MM.1S (cell line): ENCODE measurements around the gene CDK5.

ENCODE experiments used
- CTCF ChIP-seq: fragments of 300-600 bp; sonication (generic); IDR thresholded peaks from 2 replicates; pipeline ENCODE4 v1.5.1; 2016; ENCODE audit warnings: antibody characterized with exemption, low read length, mixed read lengths
- EZH2 ChIP-seq: fragments of 300-600 bp; sonication (generic); optimal IDR thresholded peaks from 2 replicates; pipeline ENCODE3; 2017; ENCODE audit warnings: low read depth, mild to moderate bottlenecking, antibody characterized with exemption, low read length, mixed read lengths
- EZH2phosphoT487 ChIP-seq: fragments of 300-600 bp; sonication (generic); IDR thresholded peaks from 2 replicates; pipeline ENCODE4 v1.6.1; 2018; ENCODE audit warnings: antibody characterized with exemption, low read length

- TF ChIP-seq CTCF (no peak), EZH2 (no peak), EZH2phosphoT487 (no peak)
Measured at GRCh38 chr7:151053096-151053495, 4.6 kb downstream of the CDK5 start.
